PC-9 (cell line): ENCODE results near the gene GPC5. TPM values are rescaled to one million over a fixed set of nuclear protein-coding genes. Genes with fewer than 3 reads are reported as not detected.

Source experiments
- BruUV-seq: library from RNA; stranded (reverse); fragments of 400-500 nt; replicated peaks from 2 replicates; lab custom pipeline; 2021; lab: Mats Ljungman, UMichigan
- CTCF ChIA-PET: fragments of 300-600 bp; sonication (Branson Sonifier 250); formaldehyde crosslinking; loops from one replicate; lab custom pipeline; 2022; ENCODE audit warnings: antibody characterized with exemption; lab: Charles Lee
- POLR2A ChIA-PET: fragments of 300-600 bp; sonication (Branson Sonifier 250); formaldehyde crosslinking; loops from one replicate; lab custom pipeline; 2022; ENCODE audit warnings: antibody characterized with exemption; ENCODE audit not compliant: unreplicated experiment; lab: Charles Lee
- DNase-seq, 2 experiments: peaks; one replicate each; pipeline versions ENCODE4 v3.0.0 to v3.0.0-alpha.2; 2015 to 2022; ENCODE audit warnings: mixed read lengths in 1 of 2
- H2AFZ ChIP-seq: fragments of 200-600 bp; sonication (generic); 2 replicates; pipeline ENCODE4 v1.8.1; 2017; ENCODE audit warnings: antibody characterized with exemption
- H3F3A ChIP-seq: fragments of 200-600 bp; sonication (generic); 2 replicates; pipeline ENCODE4 v1.8.1; 2017; ENCODE audit warnings: antibody characterized with exemption, mild to moderate bottlenecking, low read depth; ENCODE audit not compliant: insufficient read depth
- H3K27ac ChIP-seq: fragments of 200-600 bp; sonication (generic); 2 replicates; pipeline ENCODE4 v1.6.1; 2016; ENCODE audit warnings: mixed run types
- H3K27me3 ChIP-seq: fragments of 200-600 bp; sonication (generic); 2 replicates; pipeline ENCODE4 v1.6.1; 2016; ENCODE audit warnings: low read depth, mixed run types; ENCODE audit not compliant: insufficient read depth
- H3K36me3 ChIP-seq: fragments of 200-600 bp; sonication (generic); 2 replicates; pipeline ENCODE4 v1.6.1; 2016; ENCODE audit warnings: low read depth, mixed run types
- H3K4me1 ChIP-seq: fragments of 200-600 bp; sonication (generic); replicated peaks from 2 replicates; pipeline ENCODE4 v1.6.1; 2016; ENCODE audit warnings: mixed run types; ENCODE audit not compliant: insufficient read depth
- H3K4me2 ChIP-seq: fragments of 200-600 bp; sonication (generic); 2 replicates; pipeline ENCODE4 v1.6.1; 2017; ENCODE audit warnings: mixed run types
- H3K4me3 ChIP-seq: fragments of 200-600 bp; sonication (generic); 2 replicates; pipeline ENCODE4 v1.6.1; 2016; ENCODE audit warnings: mixed run types
- H3K79me2 ChIP-seq: fragments of 200-600 bp; sonication (generic); 2 replicates; pipeline ENCODE4 v1.6.1; 2017; ENCODE audit warnings: low read depth, mixed run types
- H3K9me2 ChIP-seq: fragments of 200-600 bp; sonication (generic); 2 replicates; pipeline ENCODE4 v1.8.1; 2017; ENCODE audit warnings: mild to moderate bottlenecking; ENCODE audit not compliant: insufficient read depth
- H3K9me3 ChIP-seq: fragments of 200-600 bp; sonication (generic); 2 replicates; pipeline ENCODE4 v1.8.1; 2016; ENCODE audit warnings: low read depth; ENCODE audit not compliant: insufficient read depth
- H4K20me1 ChIP-seq: fragments of 200-600 bp; sonication (generic); 2 replicates; pipeline ENCODE4 v1.8.1; 2017; ENCODE audit not compliant: insufficient read depth
- EZH2 ChIP-seq: fragments of 200-600 bp; sonication (generic); IDR thresholded peaks from 2 replicates; pipeline ENCODE4 v1.8.0; 2017; ENCODE audit warnings: antibody characterized with exemption, low read depth
- intact Hi-C: fragments of 100-400 bp; cut with micrococcal nuclease; formaldehyde crosslinking; loops from one replicate; pipeline ENCODE4 v1.10.0; 2022; ENCODE audit not compliant: unreplicated experiment
- total RNA-seq: library from RNA; stranded (reverse); gene quantifications from 2 replicates; pipeline ENCODE4 v1.2.3, GENCODE V29; 2021
- TF ChIP-seq, protein P1 (sequence below): fragments of 200-600 bp; sonication (generic); conservative IDR thresholded peaks from 2 replicates; pipeline ENCODE4 v1.6.1; 2017; ENCODE audit warnings: mixed run types, antibody characterized with exemption, mild to moderate bottlenecking, moderate library complexity

GPC5 gene
- total RNA-seq, 1 experiment from 2014 or later: not detected

DNA sequence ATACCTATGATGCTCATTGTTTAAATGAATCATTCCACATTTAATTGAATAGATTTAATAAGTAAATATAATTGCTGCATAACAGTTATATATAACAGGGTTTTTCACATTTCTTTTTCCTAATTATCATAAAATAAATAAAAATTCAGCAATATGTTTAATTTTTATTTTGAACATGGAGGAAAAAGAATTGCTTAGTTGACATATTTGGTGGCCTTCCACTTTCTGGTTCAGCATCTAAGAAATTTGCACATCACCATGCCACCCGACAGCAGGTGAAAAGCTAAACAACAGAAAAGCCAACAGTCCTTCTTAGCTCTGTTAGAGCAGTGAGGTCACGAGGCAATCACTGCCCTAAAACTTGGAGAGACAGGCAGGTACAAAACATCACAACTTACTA, 790.2 kb downstream of the GPC5 start:
- Histone ChIP-seq H3K4me1 (no peaks in the 10 kb centered on the region), H3K79me2 (no peaks in the 10 kb centered on the region), H4K20me1 (no peaks in the 10 kb centered on the region), H3K36me3 (no peaks in the 10 kb centered on the region), H3K4me3 (no peak overlapping the region), H2AFZ (no peak overlapping the region), H3F3A (no peaks in the 10 kb centered on the region), H3K27me3 (no peaks in the 10 kb centered on the region), H3K9me2 (no peaks in the 10 kb centered on the region), H3K4me2 (no peak overlapping the region), H3K27ac (no peak overlapping the region), H3K9me3 (no peaks in the 10 kb centered on the region)
- TF ChIP-seq, protein P1, sequence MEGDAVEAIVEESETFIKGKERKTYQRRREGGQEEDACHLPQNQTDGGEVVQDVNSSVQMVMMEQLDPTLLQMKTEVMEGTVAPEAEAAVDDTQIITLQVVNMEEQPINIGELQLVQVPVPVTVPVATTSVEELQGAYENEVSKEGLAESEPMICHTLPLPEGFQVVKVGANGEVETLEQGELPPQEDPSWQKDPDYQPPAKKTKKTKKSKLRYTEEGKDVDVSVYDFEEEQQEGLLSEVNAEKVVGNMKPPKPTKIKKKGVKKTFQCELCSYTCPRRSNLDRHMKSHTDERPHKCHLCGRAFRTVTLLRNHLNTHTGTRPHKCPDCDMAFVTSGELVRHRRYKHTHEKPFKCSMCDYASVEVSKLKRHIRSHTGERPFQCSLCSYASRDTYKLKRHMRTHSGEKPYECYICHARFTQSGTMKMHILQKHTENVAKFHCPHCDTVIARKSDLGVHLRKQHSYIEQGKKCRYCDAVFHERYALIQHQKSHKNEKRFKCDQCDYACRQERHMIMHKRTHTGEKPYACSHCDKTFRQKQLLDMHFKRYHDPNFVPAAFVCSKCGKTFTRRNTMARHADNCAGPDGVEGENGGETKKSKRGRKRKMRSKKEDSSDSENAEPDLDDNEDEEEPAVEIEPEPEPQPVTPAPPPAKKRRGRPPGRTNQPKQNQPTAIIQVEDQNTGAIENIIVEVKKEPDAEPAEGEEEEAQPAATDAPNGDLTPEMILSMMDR: no peak
- no peak for TF ChIP-seq EZH2
- ChIA-PET POLR2A (no interaction called here), CTCF (no interaction called here)
- no TSS peak for BruUV-seq
- no peak for DNase-seq
- intact Hi-C loops: no loop called here

DNA sequence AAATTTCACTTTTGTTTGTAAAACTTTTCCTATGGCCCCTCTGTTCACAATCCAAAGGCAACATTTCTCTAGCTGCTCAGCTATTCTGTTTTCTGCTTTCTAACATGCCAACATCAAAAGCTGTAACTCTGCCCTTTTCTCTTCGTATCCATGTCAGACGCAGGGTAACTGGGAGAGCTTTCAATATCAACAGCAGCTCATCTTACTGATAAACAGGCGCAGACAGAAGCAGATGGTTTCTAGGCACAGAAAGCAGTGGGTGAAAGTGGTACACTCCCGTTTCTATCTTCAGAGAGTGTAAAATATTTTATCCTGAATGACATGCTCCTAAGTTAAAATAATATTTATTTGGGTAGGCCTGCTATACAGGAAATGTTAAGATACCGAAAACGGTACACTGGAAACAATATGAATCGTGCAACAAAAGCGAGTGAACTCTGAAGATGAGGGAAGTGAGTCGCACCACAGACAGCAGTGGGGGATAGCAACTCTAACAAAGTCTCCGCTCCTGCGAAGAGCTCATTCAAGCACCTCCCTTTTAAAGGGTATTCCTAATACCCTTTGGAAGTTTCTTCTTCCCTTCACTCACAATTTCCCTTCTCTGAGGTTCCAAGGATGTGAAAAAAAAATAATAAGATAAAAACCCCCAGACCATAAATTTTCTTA, 798.3 kb downstream of the GPC5 start:
- Histone ChIP-seq H3K9me3 (no peaks in the 10 kb centered on the region; the same call in 1 of the 2 replicates), H3K36me3 (no peaks in the 10 kb centered on the region), H3K27ac (no peak overlapping the region), H3K27me3 (no peaks in the 10 kb centered on the region), H3F3A (no peaks in the 10 kb centered on the region), H3K4me1 (no peaks in the 10 kb centered on the region), H2AFZ (no peak overlapping the region), H3K9me2 (no peaks in the 10 kb centered on the region), H3K4me2 (no peak overlapping the region), H3K4me3 (no peak overlapping the region), H4K20me1 (0 out of 2 replicates have a peak, but pooled peaks cover 4% of the 10 kb centered on the region), H3K79me2 (no peaks in the 10 kb centered on the region)
- BruUV-seq: no TSS peak
- intact Hi-C loops: no loop called here
- ChIA-PET POLR2A (no interaction called here), CTCF (no interaction called here)
- no peak for DNase-seq
- TF ChIP-seq, protein P1: no peak
- TF ChIP-seq EZH2: no peak

DNA sequence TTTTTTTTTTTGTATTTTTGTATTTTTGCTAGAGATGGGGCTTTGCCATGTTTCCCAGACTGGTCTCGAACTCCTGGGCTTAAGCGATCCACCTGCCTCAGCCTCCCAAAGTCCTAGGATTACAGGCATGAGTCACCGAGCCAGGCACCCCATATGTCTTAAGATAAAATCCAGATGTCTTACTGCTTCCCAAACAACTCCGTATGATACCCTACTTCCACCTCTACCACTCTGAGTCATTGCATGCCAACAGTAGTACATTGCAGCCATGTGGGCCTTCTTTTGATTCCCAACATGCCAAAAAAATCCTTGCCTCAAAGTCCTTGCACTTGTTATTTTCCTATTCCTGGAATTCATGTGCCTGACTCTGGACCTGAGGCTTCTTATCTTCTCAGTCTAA, 799.2 kb downstream of the GPC5 start:
- ChIA-PET CTCF (no interaction called here), POLR2A (no interaction called here)
- intact Hi-C loops: no loop called here
- H4K20me1 ChIP-seq: 0 out of 2 replicates have a peak, but pooled peaks cover 4% of the 10 kb centered on the region
- H3K36me3 ChIP-seq: no peaks in the 10 kb centered on the region
- no peak overlapping the region for H3K27ac ChIP-seq
- H3K4me1 ChIP-seq: no peaks in the 10 kb centered on the region
- DNase-seq: no peak
- no peaks in the 10 kb centered on the region; the same call in 1 of the 2 replicates for H3K9me3 ChIP-seq
- no peak overlapping the region for H2AFZ ChIP-seq
- no peak overlapping the region for H3K4me3 ChIP-seq
- H3K4me2 ChIP-seq: no peak overlapping the region
- H3K9me2 ChIP-seq: no peaks in the 10 kb centered on the region
- no peaks in the 10 kb centered on the region for H3K27me3 ChIP-seq
- TF ChIP-seq, protein P1: no peak
- TF ChIP-seq EZH2: no peak
- BruUV-seq: no TSS peak
- no peaks in the 10 kb centered on the region for H3F3A ChIP-seq
- no peaks in the 10 kb centered on the region for H3K79me2 ChIP-seq
